Right ventricle myocardium superior (tissue), 1 donor: ENCODE results near the gene NEK5. TPM values are rescaled to one million over a fixed set of nuclear protein-coding genes. Genes with fewer than 3 reads are reported as not detected.

Experiments used
- ATAC-seq: fragments of 200-7000 bp; cut with Tn5 transposase; one replicate; pipeline ENCODE4 v1.9.1; 2020; ENCODE audit warnings: mild to moderate bottlenecking; ENCODE audit not compliant: poor library complexity
- DNase-seq: peaks from one replicate; pipeline ENCODE4 v3.0.0-alpha.2; 2020
- intact Hi-C: fragments of 100-400 bp; cut with DNase I; formaldehyde crosslinking; loops from one replicate; pipeline ENCODE4 v1.11.2; 2022
- total RNA-seq: library from RNA; stranded (reverse); fragmentation: NEBNext Ultra II Directional; extraction: Animal tissue kit (Norgen Biotek cat#: 25700); gene quantifications from one replicate; pipeline ENCODE4 v1.2.1, GENCODE V29; 2021
- donor health status: DM: no; HTN: yes; CAD: no; lungs with severe emphysema.

Gene NEK5
- total RNA-seq, 1 donor from 2014 or later, result 0.13 TPM

DNA sequence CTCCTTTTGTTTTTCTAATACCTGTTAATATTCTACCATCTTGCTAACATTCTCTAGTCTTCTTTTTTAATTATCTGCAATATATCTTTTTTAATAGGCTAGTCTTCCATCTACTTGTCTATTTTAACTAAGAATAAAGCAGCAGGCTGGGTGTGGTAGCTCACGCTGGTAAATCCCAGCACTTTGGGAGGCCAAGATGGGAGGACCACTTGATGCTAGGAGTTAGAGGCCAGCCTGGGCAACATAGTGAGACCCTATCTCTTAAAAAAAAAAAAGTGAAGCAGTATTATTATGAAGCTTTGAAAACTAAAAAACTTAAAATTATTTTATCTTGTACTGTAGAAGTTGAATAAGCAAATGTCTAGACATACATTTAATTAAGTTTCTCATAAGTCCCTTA, 101.0 kb downstream of the NEK5 start:
- no peak for ATAC-seq
- intact Hi-C loops, result no loop called here
- DNase-seq, result no peak

GRCh38 chr13:52026246-52026626, 102.6 kb downstream of the NEK5 start:
- intact Hi-C loops, result no loop called here
- DNase-seq (no peak), ATAC-seq (no peak)

GRCh38 chr13:52025475-52026245, 103.2 kb downstream of the NEK5 start:
- intact Hi-C loops, result no loop called here
- ATAC-seq (no peak), DNase-seq (no peak)

DNA sequence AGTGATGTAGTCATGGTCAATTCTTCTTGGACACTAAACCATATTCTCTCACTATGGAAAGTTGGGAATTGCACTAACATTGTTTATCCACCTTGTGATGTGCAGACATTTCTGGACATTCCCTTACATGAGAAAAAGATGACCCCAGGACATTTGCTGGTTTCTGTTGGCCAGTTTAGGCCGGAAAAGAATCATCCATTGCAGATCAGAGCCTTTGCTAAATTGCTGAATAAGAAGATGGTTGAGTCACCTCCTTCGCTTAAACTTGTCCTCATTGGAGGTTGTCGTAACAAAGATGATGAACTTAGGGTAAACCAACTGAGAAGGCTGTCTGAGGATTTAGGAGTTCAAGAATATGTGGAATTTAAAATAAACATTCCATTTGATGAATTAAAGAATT, 104.4 kb downstream of the NEK5 start, which contains the start of gene UTP14C:
Gene UTP14C, plus strand, starts transcription at position 211 of the 400 bp plus-strand sequence. CDS start 4,114 bp downstream, outside the sequence.
- intact Hi-C loops, result no loop called here
- DNase-seq, result no peak
- ATAC-seq, result no peak

DNA sequence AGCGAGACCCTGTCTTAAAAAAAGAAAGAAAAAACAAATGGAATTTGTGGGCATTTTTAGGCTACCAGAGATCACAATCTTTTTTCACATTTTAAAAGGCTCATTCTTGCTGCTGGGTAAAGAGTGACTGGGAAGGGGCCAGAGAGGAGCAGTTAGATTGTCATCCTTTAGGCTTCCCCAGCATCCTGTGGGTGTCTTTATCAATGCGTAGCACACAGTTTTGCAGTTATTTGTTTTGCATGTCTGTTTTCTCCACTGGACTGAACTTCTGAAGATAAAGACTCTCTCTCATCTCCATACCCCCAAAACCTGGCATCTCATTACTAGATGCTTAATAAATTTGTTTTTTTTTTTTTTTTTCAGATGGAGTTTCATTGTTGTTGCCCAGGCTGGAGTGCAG, 106.5 kb downstream of the NEK5 start:
- DNase-seq (no peak), ATAC-seq (no peak)
- intact Hi-C loops, result no loop called here

GRCh38 chr13:52020191-52020590, 108.7 kb downstream of the NEK5 start:
- DNase-seq (no peak), ATAC-seq (no peak)
- intact Hi-C loops, result no loop called here

- intact Hi-C loops, result no loop called here
- DNase-seq (no peak), ATAC-seq (no peak)
These were observed 112.6 kb downstream of the NEK5 start for GRCh38 chr13:52016296-52016695.

DNA sequence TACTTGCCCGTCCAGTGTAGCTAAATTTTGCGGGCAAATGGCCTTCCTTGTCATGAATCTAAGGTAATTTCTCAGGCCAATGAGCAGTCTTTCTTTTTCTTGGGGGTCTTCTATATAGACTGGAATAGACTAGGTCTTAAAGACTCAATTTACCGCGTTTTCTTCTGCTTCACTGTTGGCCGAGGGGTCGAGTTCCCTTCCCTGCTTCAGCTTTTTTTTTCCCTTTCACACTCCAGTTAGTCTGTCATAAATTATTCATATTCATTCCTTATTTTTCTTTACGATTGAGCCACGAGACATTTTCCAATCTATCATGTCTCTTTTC, 116.4 kb downstream of the NEK5 start:
- ATAC-seq, result no peak
- DNase-seq, result no peak
- intact Hi-C loops, result no loop called here

GRCh38 chr13:52011632-52012511, 117.0 kb downstream of the NEK5 start, which contains the start of gene ALG11:
Gene ALG11 (plus strand): TSS chr13:52012398. CDS start chr13:52012419, 21 bp downstream.
- ATAC-seq (peak; percentile 100), DNase-seq (peak; percentile 100)
- intact Hi-C loops, result no loop called here

DNA sequence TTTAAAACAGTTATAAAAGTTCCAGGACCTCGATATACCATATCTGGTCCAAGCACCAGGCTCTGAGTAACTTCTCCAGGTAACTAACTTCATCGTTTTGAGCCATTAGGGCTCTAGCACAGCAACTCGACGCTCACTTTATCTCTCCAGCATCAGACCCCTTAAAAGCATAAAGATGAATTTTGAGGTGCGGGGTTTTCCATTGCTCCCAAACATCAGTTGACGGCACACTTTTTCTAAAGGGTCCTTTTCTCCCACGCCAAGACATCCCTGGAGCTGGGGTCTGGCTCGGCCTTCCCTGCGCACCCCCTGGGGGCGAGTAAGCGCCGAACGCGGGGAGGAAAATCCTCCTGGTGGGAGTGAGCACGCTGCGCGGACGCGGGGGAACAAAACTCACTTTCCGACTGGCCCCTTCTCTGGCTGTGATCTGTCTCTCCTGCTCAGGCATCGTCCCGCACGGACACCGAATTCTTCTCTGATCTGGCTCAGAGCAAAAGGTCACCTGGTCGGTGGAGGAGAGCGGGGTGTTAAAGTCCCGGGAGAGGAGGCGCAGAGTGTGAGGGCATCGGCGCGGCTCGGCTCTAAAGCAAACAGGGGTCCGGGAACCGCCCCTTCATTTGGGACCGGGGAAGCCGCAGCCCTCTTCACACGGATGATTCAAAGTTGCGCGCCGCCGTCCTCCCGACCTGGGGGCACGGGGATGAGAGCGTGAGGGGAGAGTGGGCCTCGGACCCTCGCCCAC, 117.8 kb downstream of the NEK5 start, which contains the start of gene ATP7B:
Gene ATP7B, minus strand, starts transcription at position 561 of the 742 bp plus-strand sequence. Its CDS starts 113 bp downstream, at position 448.
- ATAC-seq (peak; percentile 36), DNase-seq (peak; percentile 47)
- intact Hi-C loops, result no loop called here

- DNase-seq (no peak), ATAC-seq (no peak)
- intact Hi-C loops, result no loop called here
These were observed 118.9 kb downstream of the NEK5 start for GRCh38 chr13:52009946-52010345.

GRCh38 chr13:52006523-52007245, 122.2 kb downstream of the NEK5 start:
- intact Hi-C loops, result no loop called here
- ATAC-seq, result no peak

DNA sequence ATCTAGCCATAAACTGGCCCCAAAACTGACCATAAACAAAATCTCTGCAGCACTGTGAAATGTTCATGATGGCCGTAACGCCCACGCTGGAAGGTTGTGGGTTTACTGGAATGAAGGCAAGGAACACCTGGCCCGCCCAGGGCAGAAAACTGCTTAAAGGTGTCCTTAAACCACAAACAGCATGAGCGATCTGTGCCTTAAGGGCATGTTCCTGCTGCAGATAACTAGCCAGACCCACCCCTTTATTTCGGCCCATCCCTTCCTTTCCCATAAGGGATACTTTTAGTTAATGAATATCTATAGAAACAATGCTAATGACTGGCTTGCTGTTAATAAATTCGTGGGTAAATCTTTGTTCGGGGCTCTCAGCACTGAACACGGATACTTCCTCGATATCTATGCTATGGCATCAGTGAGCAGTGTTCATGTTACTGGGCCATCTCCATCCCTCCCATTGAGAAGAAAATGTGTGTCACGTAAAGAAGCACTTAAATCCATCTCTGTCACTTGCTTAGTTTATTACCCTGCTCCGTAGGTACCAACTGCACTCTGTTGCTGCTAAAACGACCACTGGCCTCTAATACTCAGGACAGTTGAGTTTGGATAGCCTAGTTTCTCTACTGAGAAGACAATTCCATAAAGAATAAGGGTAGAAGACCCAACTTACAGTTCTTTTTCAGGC, 122.9 kb downstream of the NEK5 start:
- intact Hi-C loops, result no loop called here
- ATAC-seq (no peak), DNase-seq (no peak)

More at GRCh38 chr13:52006523-52007245, 122.2 kb downstream of the NEK5 start:
- no peak for DNase-seq

DNA sequence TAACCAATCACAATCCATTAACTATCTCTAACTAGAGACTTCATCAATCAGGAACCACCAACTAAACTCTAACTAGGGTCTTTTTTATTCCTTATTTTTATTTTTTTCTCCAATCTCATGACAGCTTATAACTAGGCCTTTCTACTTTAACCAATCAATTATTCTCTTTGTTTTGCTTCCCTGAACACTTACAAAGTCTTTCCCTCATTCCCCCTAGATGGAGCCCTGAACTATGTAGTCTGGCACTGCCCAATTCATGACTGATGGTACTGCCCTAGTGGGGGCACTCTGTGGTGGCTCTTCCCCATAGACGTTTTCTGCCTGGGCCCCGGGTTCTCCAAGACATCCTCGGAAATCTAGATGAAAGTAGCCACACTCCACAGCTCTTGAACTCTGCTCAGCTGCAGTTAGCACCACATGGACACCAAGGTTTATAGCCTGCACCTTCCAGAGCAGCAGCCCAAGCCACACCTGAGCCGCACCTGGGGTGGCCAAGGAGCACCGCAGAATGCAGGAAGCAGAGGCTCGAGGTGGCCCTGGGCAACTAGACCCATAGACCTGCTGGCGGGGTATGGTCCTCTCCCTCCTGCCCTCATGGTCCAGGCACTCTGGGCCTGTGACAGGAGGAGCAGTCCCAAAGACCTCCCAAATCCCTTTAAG, 124.2 kb downstream of the NEK5 start:
- intact Hi-C loops, result no loop called here
- ATAC-seq (no peak), DNase-seq (no peak)

- intact Hi-C loops, result no loop called here
- ATAC-seq, result no peak
These were observed 125.3 kb downstream of the NEK5 start for GRCh38 chr13:52003541-52003940.

GRCh38 chr13:52002361-52002760, 126.5 kb downstream of the NEK5 start:
- ATAC-seq (no peak), DNase-seq (no peak)
- intact Hi-C loops, result no loop called here

More at GRCh38 chr13:52003541-52003940, 125.3 kb downstream of the NEK5 start:
- DNase-seq, result no peak

DNA sequence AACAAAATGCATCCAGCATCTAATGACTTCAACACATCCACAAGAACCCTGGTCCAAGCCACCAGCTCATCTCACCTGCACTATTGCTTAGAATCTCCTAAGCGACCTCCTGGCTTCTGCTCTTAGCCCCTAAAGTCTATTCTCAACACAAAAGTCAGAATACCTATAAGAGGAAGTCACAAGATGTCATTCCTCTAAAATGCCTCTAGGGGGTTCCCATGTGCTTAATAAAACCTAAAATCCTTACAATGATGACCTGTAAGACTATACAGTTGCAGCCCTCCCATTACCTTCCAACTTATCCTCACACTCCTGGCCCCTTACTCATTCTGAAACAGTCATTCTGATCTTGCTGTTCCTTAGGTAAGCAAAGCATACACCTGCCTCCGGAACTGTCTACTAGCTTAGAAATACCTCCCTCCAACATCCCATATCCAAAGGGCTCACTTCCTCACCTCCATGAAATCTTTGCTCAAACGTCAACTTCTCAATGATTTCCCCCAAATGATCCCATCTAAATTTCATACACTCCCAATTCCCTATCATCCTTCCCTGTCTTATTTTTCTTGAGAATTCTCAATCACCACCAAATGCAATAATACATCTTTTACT, 127.6 kb downstream of the NEK5 start:
- ATAC-seq, result peak; percentile 61
- no peak for DNase-seq
- intact Hi-C loops, result no loop called here
